Rectal smooth muscle tissue (tissue), 1 donor: ENCODE measurements around the gene OPN1SW.
A peak's percentile ranks its signal among the peaks of the same experiment; 100 is the strongest.

ENCODE experiments used
- H3K27ac ChIP-seq: one replicate; pipeline ENCODE4 v1.7.0; 2013; ENCODE audit warnings: low read depth, low read length, inconsistent platforms
- H3K27me3 ChIP-seq: one replicate; pipeline ENCODE4 v1.7.0; 2013; ENCODE audit warnings: low read length; ENCODE audit not compliant: control insufficient read depth, insufficient read depth
- H3K36me3 ChIP-seq: one replicate; pipeline ENCODE4 v1.7.0; 2013; ENCODE audit warnings: low read length; ENCODE audit not compliant: control insufficient read depth, insufficient read depth
- H3K4me1 ChIP-seq: one replicate; pipeline ENCODE4 v1.7.0; 2013; ENCODE audit warnings: low read length; ENCODE audit not compliant: control insufficient read depth, insufficient read depth
- H3K4me3 ChIP-seq: one replicate; pipeline ENCODE4 v1.7.0; 2013; ENCODE audit warnings: low read length
- H3K9ac ChIP-seq: one replicate; pipeline ENCODE4 v1.7.0; 2013; ENCODE audit warnings: low read length

The OPN1SW gene

GRCh38 chr7:128791121-128791971 is 15.8 kb upstream of the OPN1SW start, which contains the start of gene CCDC136:
Gene CCDC136 (plus strand): TSS chr7:128791968. CDS start chr7:128792412, 444 bp downstream.
- Histone ChIP-seq H3K9ac (peak within 1 kb of the TSS; percentile 77), H3K4me1 (peaks cover 11% of the 10 kb centered on the region), H3K36me3 (no peaks in the 10 kb centered on the region), H3K4me3 (peak within 1 kb of the TSS; percentile 93), H3K27ac (peak within 1 kb of the TSS; percentile 81), H3K27me3 (peaks cover 4% of the 10 kb centered on the region)

DNA sequence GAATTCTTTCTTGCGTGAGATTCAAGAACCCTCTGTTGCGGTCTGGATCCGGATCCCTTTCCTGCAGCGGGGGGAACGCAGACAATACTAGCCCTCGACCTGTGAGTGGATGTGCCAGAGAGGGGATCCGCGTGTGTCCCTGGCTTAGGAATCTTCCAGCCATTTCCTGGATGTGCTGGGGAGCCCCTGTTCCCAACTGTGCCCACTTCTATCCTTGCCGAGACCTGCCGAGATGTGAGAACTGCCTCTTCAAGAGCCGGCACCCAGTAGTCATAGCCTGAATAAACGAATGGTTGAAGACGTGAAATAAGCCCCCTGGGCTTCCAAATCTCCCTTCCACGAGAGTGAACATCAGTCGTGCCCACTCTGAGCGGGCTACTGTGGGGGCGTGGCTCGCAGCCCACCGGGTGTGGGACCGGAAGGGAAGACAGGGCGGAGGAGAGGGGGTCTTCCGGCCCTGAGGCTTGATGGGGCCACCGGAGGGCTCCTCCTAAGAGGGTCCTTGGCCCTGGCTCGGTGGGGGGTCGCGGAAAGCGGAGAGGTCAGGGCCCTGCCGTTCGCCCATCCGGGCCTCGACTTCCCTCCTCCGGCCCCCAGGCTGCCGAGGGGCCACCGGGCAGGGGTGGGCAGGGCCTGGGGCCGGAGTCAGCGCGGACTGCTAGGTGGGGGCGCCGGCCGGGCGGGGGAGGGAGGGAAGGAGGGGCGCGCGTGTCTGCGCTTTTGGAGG is 14.9 kb upstream of the OPN1SW start:
- H3K27ac ChIP-seq, result peak overlapping the region; percentile 81
- no peak overlapping the region for H3K9ac ChIP-seq

DNA sequence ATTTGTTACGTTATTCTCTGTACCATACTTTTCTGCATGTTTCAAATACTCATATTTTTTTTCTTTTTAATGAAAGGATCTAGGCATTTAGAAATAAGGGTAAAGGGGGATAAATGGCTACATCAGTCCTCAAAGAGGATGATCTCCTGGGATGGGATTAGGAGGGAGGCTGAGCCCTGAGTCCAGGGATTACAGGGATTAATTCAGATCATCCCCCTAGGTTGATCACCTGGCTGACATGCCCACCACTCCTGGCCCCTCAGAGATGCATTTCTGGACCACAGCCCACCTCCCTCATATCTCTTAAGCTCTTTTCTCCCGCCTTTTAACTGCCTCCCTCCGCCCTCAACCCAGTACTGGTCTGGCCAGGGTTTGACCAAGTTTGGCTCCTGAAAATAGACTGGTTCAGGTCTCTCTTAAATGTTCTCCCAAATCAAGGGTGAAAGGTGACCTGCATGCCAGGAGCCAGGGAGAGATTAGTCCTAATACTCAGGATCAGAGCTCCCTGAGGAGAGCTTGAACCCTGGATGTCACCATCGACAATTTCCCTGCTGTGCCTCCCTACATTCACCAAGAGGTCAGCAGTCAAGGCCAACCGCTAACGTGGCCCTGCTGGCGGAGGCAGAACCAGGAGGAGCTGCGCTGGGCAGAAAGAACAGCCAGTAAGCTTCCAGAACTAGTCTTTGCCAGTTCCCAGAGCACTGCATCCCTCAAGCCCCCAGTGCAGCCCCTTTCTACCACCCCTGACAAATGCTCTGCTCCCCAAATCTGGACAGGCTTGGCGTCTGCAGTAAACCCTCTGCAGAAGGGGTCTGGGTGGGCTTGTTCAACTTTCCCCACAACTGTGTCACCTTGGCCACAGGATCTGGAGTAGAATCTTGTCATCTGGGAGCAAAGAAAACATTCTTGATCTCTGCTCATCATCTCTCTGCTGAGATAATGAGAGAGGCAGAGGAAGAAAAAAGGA is 13.1 kb upstream of the OPN1SW start:
- H3K9ac ChIP-seq, result no peak overlapping the region
- H3K27me3 ChIP-seq, result peaks cover 4% of the 10 kb centered on the region
- H3K27ac ChIP-seq, result no peak overlapping the region
- H3K36me3 ChIP-seq, result no peaks in the 10 kb centered on the region
- peaks cover 13% of the 10 kb centered on the region for H3K4me1 ChIP-seq
- no peak overlapping the region for H3K4me3 ChIP-seq

More for the DNA sequence above, 14.9 kb upstream of the OPN1SW start:
- peaks cover 4% of the 10 kb centered on the region for H3K27me3 ChIP-seq
- H3K4me1 ChIP-seq, result peaks cover 11% of the 10 kb centered on the region
- H3K4me3 ChIP-seq, result peak overlapping the region; percentile 93
- no peaks in the 10 kb centered on the region for H3K36me3 ChIP-seq

DNA sequence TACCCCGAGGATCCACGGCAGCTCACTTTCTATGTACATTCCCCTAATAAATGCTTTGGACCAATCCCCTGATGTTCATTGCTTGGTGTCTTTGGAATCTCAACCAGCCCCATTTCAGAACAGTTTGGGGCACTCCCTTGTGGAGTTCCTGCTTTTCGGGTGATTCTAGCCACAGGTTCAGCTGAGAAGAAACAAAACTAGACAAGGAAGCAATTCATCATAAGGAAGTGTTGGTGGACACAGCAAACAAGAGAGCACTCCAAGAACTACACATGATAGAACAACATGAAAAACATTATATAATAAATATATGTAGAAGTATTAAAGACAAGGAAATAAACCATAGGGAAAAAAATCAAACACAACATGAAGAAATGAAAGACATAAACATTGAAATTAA is 10.1 kb upstream of the OPN1SW start:
- no peak overlapping the region for H3K9ac ChIP-seq
- H3K27ac ChIP-seq, result no peak overlapping the region
- H3K4me1 ChIP-seq, result peaks cover 16% of the 10 kb centered on the region
- H3K27me3 ChIP-seq, result no peaks in the 10 kb centered on the region
- no peak overlapping the region for H3K4me3 ChIP-seq
- H3K36me3 ChIP-seq, result no peaks in the 10 kb centered on the region

- Histone ChIP-seq H3K9ac (no peak overlapping the region), H3K27me3 (no peaks in the 10 kb centered on the region), H3K4me1 (peaks cover 16% of the 10 kb centered on the region), H3K36me3 (no peaks in the 10 kb centered on the region), H3K27ac (peak overlapping the region; percentile 82), H3K4me3 (no peak overlapping the region)
Observed at GRCh38 chr7:128783143-128783861, 7.7 kb upstream of the OPN1SW start.

DNA sequence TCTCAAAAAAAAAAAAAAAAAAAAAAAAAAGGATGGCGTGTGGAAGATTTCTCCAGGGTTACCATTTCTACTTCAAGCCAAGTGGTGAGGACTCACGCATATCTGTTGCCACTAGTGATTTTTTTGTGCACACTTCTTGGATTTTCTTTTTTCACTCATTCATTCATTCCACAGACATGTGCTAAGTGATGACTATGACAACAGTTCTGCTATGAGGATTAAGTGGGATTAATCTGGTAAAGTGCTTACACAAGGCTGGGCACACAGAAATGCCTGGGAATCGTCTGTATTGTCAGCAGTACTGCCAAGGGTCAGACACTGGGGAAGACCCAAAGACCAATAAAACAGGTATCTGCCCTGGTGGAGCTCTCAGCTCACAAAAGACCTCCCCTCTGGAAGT is 6.3 kb upstream of the OPN1SW start:
- Histone ChIP-seq H3K9ac (no peak overlapping the region), H3K27me3 (no peaks in the 10 kb centered on the region), H3K4me1 (peaks cover 16% of the 10 kb centered on the region), H3K4me3 (no peak overlapping the region), H3K27ac (peak overlapping the region; percentile 46), H3K36me3 (no peaks in the 10 kb centered on the region)

DNA sequence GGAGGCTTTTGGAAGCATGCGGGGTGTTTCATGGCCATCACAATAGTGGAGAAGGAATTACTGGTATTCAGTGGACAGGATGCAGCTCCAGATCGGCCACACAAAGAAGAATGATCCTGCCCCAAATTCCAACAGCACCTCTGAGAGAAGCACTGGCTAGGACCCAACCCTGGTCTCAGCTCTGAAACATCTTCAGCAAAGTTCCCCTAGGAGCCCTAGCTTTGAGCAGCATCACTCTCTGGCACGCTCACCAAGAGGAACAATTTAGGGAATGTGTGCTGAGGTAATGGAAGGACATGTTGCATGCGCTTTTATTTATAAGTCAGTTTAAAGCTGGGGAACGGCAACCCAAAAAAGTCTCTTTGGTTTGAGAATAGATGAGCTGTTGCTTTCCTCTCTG is 5.5 kb upstream of the OPN1SW start:
- Histone ChIP-seq H3K36me3 (no peaks in the 10 kb centered on the region), H3K4me1 (peaks cover 16% of the 10 kb centered on the region), H3K9ac (no peak overlapping the region), H3K4me3 (no peak overlapping the region), H3K27me3 (no peaks in the 10 kb centered on the region), H3K27ac (peak overlapping the region; percentile 46)

- H3K36me3 ChIP-seq, result no peaks in the 10 kb centered on the region
- peaks cover 16% of the 10 kb centered on the region for H3K4me1 ChIP-seq
- H3K9ac ChIP-seq, result no peak overlapping the region
- no peak overlapping the region for H3K27ac ChIP-seq
- no peaks in the 10 kb centered on the region for H3K27me3 ChIP-seq
- H3K4me3 ChIP-seq, result no peak overlapping the region
Observed at GRCh38 chr7:128778946-128779345, 3.4 kb upstream of the OPN1SW start.

DNA sequence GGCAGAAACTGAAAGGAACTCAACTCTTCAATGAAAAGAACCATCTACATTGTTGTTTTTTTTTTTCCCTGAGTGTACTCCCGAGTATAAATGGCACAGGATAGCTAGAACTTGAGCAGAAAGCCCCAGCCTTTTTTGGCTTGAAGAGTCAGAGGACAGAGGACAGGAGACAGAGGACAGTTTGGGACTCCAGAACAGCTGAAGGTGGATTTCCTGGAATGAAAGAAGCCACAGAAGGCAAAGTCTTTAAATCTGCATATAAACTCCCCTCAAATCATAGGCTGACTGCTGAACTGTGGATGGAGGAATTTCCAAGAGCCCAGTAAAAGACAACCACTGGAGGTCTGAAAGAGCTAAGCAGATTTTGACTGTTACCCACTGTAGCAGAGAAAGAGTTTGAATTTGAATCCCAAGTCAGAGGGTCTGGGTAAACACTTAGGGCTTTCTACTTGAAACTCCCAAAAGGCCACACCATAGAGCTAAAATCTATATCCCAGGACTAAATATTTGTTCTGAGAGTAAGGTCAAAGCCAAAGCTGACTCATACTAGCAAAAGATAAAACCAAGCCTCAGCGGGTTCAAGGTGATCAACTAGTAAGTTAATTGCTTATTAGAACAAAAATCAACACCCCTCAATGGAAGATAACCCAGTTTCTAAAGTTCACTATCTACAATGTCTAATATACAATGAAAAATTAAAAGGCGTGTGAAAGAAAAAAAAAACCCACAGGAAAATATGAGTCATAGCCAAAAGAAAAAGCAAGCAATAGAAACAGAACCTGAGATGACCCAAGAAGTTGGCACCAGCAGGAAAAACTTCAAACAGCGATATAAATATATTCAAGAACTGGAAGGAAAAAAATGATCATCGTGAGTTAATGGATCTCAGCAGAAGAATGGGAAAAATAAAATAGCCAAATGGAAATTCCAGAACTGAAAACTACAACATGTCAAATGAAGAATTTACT is 1.8 kb upstream of the OPN1SW start:
- H3K4me1 ChIP-seq, result peaks cover 4% of the 10 kb centered on the region
- H3K36me3 ChIP-seq, result no peaks in the 10 kb centered on the region
- H3K27ac ChIP-seq, result no peak overlapping the region
- no peak overlapping the region for H3K9ac ChIP-seq
- no peak overlapping the region for H3K4me3 ChIP-seq
- H3K27me3 ChIP-seq, result no peaks in the 10 kb centered on the region

DNA sequence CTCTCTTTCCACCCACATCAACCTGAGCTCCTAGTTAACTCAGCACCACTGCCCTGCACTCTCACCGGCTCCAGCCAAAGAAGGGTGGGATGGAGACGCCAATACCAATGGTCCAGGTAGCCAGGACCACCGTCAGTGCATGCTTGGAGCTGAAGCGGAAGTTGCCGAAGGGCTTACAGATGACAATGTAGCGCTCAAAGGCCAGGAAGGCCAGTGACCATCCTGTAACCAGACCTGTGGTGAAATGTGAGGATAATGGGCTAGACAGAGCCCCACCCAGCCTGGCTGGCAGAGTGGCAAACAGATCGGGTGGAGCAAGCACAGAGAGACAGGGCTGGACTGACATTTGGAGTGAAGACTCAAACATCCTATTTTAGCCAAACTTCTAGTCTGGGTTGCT is 673 bp downstream of the OPN1SW start:
- Histone ChIP-seq H3K36me3 (peaks cover 5% of the 10 kb centered on the region), H3K4me3 (no peak overlapping the region), H3K27me3 (no peaks in the 10 kb centered on the region), H3K4me1 (no peaks in the 10 kb centered on the region), H3K9ac (no peak overlapping the region), H3K27ac (no peak overlapping the region)
